Measurements from ENCODE around the gene CTSG. TPM values are rescaled to one million over a fixed set of nuclear protein-coding genes. Genes with fewer than 3 reads are reported as not detected.

CTSG gene
- polyA plus RNA-seq, 2 of the 4 experiments (the other 2 are of a cell fraction): not detected

DNA sequence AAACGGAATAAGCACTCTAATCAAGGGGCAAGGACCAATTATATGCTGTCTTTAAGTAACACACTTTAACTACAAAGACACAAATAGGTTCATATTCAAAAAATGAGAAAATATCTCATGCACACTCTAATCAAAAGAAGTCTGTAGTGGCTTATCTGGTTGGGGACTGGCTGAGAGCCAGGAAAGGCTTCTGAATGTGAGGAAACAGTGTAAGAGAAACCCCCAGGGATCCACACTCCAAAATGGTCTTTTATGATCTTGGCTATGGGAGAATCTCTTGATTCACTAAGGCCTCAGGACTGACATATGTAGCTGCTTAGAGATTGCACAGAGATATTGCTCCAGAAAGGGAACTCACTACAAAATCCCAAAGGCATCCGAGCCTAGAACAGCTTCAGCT is 10.3 kb downstream of the CTSG start:
- no peak for TF ChIP-seq HEYL (CRISPR knock-in tag; IDR thresholded peaks at IDR 0.05)
- no peak for TF ChIP-seq RARB (CRISPR knock-in tag; IDR thresholded peaks at IDR 0.05)
- no peak for TF ChIP-seq MAFK (IDR thresholded peaks at IDR 0.05; ENCODE audit: partially characterized antibody)
- TF ChIP-seq, protein P1, sequence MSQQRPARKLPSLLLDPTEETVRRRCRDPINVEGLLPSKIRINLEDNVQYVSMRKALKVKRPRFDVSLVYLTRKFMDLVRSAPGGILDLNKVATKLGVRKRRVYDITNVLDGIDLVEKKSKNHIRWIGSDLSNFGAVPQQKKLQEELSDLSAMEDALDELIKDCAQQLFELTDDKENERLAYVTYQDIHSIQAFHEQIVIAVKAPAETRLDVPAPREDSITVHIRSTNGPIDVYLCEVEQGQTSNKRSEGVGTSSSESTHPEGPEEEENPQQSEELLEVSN (IDR thresholded peaks at IDR 0.05; ENCODE audit: borderline replicate concordance, low read depth): no peak
- TF ChIP-seq ZFP36 (IDR thresholded peaks at IDR 0.05; ENCODE audit: borderline replicate concordance, partially characterized antibody): no peak
- TF ChIP-seq EHMT2 (IDR thresholded peaks at IDR 0.05; ENCODE audit: low read depth): no peak
- TF ChIP-seq CBX2 (IDR thresholded peaks at IDR 0.05; ENCODE audit: borderline replicate concordance, low read depth): no peak
- TF ChIP-seq JUN (IDR thresholded peaks at IDR 0.05): no peak
- no peak for TF ChIP-seq HOXB5 (CRISPR knock-in tag; IDR thresholded peaks at IDR 0.05)
- TF ChIP-seq GATA3 (IDR thresholded peaks at IDR 0.05; ENCODE audit: borderline replicate concordance): no peak
- TF ChIP-seq CTCF (IDR thresholded peaks at IDR 0.05): no peak
- TF ChIP-seq KDM5A (IDR thresholded peaks at IDR 0.05): no peak
- no peak for TF ChIP-seq ZC3H11A (IDR thresholded peaks at IDR 0.05)
- TF ChIP-seq RCOR1 (IDR thresholded peaks at IDR 0.05; ENCODE audit: low read depth, low read length): no peak
- TF ChIP-seq SMC3 (IDR thresholded peaks at IDR 0.05): no peak
- H3K4me1 ChIP-seq: no peaks in the 10 kb centered on the region
- no peak for FAIRE-seq
- ChIA-PET CTCF (no interaction called here), POLR2A (no interaction called here)
- 4% methylated on average over 2 of the region's 2 CpGs for WGBS (ENCODE audit: missing lambda C conversion rate)
- DNase-seq (ENCODE audit: low read depth in 1 of 2, low spot score in 1 of 2): no peak
- H3K9me3 ChIP-seq: no peaks in the 10 kb centered on the region; the same call in 2 of the 3 replicates
- no peak for ATAC-seq
- H3K4me3 ChIP-seq: no peak overlapping the region
- no peak overlapping the region for H3K27ac ChIP-seq
- no peak overlapping the region for H3K4me2 ChIP-seq

DNA sequence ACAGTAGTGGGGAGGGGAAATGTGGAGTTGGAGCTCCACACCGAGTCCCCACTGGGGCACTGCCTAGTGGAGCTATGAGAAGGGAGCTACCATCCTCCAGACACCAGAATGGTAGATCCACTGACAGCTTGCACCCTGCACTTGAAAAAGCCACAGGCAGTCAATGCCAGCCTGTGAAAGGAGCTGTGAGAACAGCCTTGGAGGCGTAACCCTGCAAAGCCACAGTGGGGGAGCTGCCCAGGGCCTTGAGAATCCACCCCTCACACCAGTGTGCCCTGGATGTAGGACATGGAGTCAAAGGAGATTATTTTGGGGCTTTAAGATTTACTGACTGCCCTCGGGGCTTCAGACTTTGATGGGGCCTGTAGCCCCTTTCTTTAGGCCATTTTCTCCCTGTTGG is 12.5 kb downstream of the CTSG start:
- ChIA-PET POLR2A (no interaction called here), CTCF (no interaction called here)
- FAIRE-seq (no peak), DNase-seq (ENCODE audit: low read depth in 1 of 2, low spot score in 1 of 2) (no peak), ATAC-seq (no peak)
- Histone ChIP-seq H3K4me1 (no peaks in the 10 kb centered on the region), H3K9me3 (no peaks in the 10 kb centered on the region; the same call in 2 of the 3 replicates), H3K4me3 (no peak overlapping the region), H3K27ac (no peak overlapping the region), H3K4me2 (no peak overlapping the region)
- TF ChIP-seq MAZ (IDR thresholded peaks at IDR 0.05; ENCODE audit: borderline replicate concordance, low read depth, low read length): no peak
- TF ChIP-seq GATA3 (IDR thresholded peaks at IDR 0.05; ENCODE audit: borderline replicate concordance): no peak
- TF ChIP-seq PHF8 (IDR thresholded peaks at IDR 0.05; ENCODE audit: borderline replicate concordance, low read depth): no peak
- no peak for TF ChIP-seq REST (IDR thresholded peaks at IDR 0.05)
- no peak for TF ChIP-seq NPAS2 (CRISPR knock-in tag; IDR thresholded peaks at IDR 0.05; ENCODE audit: borderline replicate concordance)
- TF ChIP-seq RAD21 (conservative IDR thresholded peaks at IDR 0.05 in 1 of 2, IDR thresholded peaks at IDR 0.05 in 1 of 2): no peak
- TF ChIP-seq, protein P2, sequence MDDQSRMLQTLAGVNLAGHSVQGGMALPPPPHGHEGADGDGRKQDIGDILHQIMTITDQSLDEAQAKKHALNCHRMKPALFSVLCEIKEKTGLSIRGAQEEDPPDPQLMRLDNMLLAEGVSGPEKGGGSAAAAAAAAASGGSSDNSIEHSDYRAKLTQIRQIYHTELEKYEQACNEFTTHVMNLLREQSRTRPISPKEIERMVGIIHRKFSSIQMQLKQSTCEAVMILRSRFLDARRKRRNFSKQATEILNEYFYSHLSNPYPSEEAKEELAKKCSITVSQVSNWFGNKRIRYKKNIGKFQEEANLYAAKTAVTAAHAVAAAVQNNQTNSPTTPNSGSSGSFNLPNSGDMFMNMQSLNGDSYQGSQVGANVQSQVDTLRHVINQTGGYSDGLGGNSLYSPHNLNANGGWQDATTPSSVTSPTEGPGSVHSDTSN (IDR thresholded peaks at IDR 0.05): no peak
- no peak for TF ChIP-seq FOSB (CRISPR knock-in tag; IDR thresholded peaks at IDR 0.05)
- TF ChIP-seq SREBF2 (IDR thresholded peaks at IDR 0.05): no peak
- TF ChIP-seq FOSL2 (IDR thresholded peaks at IDR 0.05): no peak
- no peak for TF ChIP-seq FOSL2 (CRISPR knock-in tag; IDR thresholded peaks at IDR 0.05)
- TF ChIP-seq CBX8 (IDR thresholded peaks at IDR 0.05): no peak
- TF ChIP-seq CBX2 (IDR thresholded peaks at IDR 0.05; ENCODE audit: borderline replicate concordance, low read depth): no peak
- TF ChIP-seq RCOR1 (IDR thresholded peaks at IDR 0.05; ENCODE audit: low read depth, low read length): no peak
- TF ChIP-seq, protein P3, sequence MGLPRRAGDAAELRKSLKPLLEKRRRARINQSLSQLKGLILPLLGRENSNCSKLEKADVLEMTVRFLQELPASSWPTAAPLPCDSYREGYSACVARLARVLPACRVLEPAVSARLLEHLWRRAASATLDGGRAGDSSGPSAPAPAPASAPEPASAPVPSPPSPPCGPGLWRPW (IDR thresholded peaks at IDR 0.05): no peak
- no peak for TF ChIP-seq BHLHE40 (IDR thresholded peaks at IDR 0.05; ENCODE audit: low read depth, low read length)
- TF ChIP-seq TFCP2L1 (CRISPR knock-in tag; IDR thresholded peaks at IDR 0.05): no peak
- TF ChIP-seq NFE2L2 (conservative IDR thresholded peaks at IDR 0.05; ENCODE audit: low read length): no peak
- TF ChIP-seq CHD2 (IDR thresholded peaks at IDR 0.05; ENCODE audit: low read length, partially characterized antibody): no peak
- TF ChIP-seq JUN (IDR thresholded peaks at IDR 0.05): no peak
- 2% methylated on average over 3 of the region's 3 CpGs for WGBS (ENCODE audit: missing lambda C conversion rate)

All from A549 (cell line).